ENCODE results near the gene HERC6. TPM values are rescaled to one million over a fixed set of nuclear protein-coding genes. Genes with fewer than 3 reads are reported as not detected.

Gene HERC6
- total and polyA plus RNA-seq, 2 experiments from 2014 or later, result 3.4 to 7.3 TPM

- Mint-ChIP-seq H3K9me3 (no peaks in the 10 kb centered on the region), H3K36me3 (ENCODE audit: low read depth) (no peaks in the 10 kb centered on the region), H3K4me3 (no peak overlapping the region), H3K27me3 (ENCODE audit: insufficient read depth, low read depth, poor library complexity) (peaks cover 3% of the 10 kb centered on the region), H3K27ac (no peak overlapping the region), H3K4me1 (peaks cover 12% of the 10 kb centered on the region; the same call in 2 of the 3 replicates)
- Histone ChIP-seq H3K4me1 (ENCODE audit: insufficient read depth) (no peaks in the 10 kb centered on the region), H3K4me3 (no peak overlapping the region), H3F3A (replicated peaks; ENCODE audit: low read depth) (no peaks in the 10 kb centered on the region), H3K27me3 (ENCODE audit: insufficient read depth) (no peaks in the 10 kb centered on the region), H2AFZ (no peak overlapping the region), H3K79me2 (replicated peaks; ENCODE audit: insufficient read depth) (no peaks in the 10 kb centered on the region), H3K36me3 (ENCODE audit: insufficient read depth) (no peaks in the 10 kb centered on the region), H3K9me2 (ENCODE audit: insufficient read depth) (0 out of 2 replicates have a peak, but pooled peaks cover 3% of the 10 kb centered on the region), H3K4me2 (no peak overlapping the region), H4K20me1 (replicated peaks; ENCODE audit: insufficient read depth) (no peaks in the 10 kb centered on the region), H3K27ac (ENCODE audit: low read depth) (no peak overlapping the region)
- ATAC-seq (no peak), DNase-seq (ENCODE audit: low spot score) (no peak)
- TF ChIP-seq CREB1 (CRISPR knock-in tag; IDR thresholded peaks at IDR 0.05; ENCODE audit: low read depth) (no peak), POLR2AphosphoS5 (IDR thresholded peaks at IDR 0.05; ENCODE audit: low read depth) (no peak), NANOG (IDR thresholded peaks at IDR 0.05; ENCODE audit: borderline replicate concordance) (no peak), ZNF114 (CRISPR knock-in tag; IDR thresholded peaks at IDR 0.05) (no peak), EZH2 (IDR thresholded peaks at IDR 0.05; ENCODE audit: low read depth, unreplicated experiment) (no peak)
- TF ChIP-seq, protein P1, sequence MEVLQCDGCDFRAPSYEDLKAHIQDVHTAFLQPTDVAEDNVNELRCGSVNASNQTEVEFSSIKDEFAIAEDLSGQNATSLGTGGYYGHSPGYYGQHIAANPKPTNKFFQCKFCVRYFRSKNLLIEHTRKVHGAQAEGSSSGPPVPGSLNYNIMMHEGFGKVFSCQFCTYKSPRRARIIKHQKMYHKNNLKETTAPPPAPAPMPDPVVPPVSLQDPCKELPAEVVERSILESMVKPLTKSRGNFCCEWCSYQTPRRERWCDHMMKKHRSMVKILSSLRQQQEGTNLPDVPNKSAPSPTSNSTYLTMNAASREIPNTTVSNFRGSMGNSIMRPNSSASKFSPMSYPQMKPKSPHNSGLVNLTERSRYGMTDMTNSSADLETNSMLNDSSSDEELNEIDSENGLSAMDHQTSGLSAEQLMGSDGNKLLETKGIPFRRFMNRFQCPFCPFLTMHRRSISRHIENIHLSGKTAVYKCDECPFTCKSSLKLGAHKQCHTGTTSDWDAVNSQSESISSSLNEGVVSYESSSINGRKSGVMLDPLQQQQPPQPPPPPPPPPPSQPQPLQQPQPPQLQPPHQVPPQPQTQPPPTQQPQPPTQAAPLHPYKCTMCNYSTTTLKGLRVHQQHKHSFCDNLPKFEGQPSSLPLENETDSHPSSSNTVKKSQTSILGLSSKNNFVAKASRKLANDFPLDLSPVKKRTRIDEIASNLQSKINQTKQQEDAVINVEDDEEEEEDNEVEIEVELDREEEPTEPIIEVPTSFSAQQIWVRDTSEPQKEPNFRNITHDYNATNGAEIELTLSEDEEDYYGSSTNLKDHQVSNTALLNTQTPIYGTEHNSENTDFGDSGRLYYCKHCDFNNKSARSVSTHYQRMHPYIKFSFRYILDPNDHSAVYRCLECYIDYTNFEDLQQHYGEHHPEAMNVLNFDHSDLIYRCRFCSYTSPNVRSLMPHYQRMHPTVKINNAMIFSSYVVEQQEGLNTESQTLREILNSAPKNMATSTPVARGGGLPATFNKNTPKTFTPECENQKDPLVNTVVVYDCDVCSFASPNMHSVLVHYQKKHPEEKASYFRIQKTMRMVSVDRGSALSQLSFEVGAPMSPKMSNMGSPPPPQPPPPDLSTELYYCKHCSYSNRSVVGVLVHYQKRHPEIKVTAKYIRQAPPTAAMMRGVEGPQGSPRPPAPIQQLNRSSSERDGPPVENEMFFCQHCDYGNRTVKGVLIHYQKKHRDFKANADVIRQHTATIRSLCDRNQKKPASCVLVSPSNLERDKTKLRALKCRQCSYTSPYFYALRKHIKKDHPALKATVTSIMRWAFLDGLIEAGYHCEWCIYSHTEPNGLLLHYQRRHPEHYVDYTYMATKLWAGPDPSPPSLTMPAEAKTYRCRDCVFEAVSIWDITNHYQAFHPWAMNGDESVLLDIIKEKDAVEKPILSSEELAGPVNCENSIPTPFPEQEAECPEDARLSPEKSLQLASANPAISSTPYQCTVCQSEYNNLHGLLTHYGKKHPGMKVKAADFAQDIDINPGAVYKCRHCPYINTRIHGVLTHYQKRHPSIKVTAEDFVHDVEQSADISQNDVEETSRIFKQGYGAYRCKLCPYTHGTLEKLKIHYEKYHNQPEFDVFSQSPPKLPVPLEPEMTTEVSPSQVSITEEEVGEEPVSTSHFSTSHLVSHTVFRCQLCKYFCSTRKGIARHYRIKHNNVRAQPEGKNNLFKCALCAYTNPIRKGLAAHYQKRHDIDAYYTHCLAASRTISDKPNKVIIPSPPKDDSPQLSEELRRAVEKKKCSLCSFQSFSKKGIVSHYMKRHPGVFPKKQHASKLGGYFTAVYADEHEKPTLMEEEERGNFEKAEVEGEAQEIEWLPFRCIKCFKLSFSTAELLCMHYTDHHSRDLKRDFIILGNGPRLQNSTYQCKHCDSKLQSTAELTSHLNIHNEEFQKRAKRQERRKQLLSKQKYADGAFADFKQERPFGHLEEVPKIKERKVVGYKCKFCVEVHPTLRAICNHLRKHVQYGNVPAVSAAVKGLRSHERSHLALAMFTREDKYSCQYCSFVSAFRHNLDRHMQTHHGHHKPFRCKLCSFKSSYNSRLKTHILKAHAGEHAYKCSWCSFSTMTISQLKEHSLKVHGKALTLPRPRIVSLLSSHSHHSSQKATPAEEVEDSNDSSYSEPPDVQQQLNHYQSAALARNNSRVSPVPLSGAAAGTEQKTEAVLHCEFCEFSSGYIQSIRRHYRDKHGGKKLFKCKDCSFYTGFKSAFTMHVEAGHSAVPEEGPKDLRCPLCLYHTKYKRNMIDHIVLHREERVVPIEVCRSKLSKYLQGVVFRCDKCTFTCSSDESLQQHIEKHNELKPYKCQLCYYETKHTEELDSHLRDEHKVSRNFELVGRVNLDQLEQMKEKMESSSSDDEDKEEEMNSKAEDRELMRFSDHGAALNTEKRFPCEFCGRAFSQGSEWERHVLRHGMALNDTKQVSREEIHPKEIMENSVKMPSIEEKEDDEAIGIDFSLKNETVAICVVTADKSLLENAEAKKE (CRISPR knock-in tag; IDR thresholded peaks at IDR 0.05), result no peak
- TF ChIP-seq, protein P2, sequence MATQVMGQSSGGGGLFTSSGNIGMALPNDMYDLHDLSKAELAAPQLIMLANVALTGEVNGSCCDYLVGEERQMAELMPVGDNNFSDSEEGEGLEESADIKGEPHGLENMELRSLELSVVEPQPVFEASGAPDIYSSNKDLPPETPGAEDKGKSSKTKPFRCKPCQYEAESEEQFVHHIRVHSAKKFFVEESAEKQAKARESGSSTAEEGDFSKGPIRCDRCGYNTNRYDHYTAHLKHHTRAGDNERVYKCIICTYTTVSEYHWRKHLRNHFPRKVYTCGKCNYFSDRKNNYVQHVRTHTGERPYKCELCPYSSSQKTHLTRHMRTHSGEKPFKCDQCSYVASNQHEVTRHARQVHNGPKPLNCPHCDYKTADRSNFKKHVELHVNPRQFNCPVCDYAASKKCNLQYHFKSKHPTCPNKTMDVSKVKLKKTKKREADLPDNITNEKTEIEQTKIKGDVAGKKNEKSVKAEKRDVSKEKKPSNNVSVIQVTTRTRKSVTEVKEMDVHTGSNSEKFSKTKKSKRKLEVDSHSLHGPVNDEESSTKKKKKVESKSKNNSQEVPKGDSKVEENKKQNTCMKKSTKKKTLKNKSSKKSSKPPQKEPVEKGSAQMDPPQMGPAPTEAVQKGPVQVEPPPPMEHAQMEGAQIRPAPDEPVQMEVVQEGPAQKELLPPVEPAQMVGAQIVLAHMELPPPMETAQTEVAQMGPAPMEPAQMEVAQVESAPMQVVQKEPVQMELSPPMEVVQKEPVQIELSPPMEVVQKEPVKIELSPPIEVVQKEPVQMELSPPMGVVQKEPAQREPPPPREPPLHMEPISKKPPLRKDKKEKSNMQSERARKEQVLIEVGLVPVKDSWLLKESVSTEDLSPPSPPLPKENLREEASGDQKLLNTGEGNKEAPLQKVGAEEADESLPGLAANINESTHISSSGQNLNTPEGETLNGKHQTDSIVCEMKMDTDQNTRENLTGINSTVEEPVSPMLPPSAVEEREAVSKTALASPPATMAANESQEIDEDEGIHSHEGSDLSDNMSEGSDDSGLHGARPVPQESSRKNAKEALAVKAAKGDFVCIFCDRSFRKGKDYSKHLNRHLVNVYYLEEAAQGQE (IDR thresholded peaks at IDR 0.05; ENCODE audit: unreplicated experiment), result no peak
Measured at GRCh38 chr4:88411491-88412096, 32.9 kb downstream of the HERC6 start.
